ENCODE data around the gene HRAS. TPM values are rescaled to one million over a fixed set of nuclear protein-coding genes. Genes with fewer than 3 reads are reported as not detected.

Gene HRAS
- total and polyA plus RNA-seq, 2 of the 8 experiments (the other 6 are each of a cell fraction or from before 2014, with no cell fraction given), result 44.3 to 54.7 TPM

- peak in 1 of 2 experiments; percentile 37; a peak in 1 of 4 replicates for TF ChIP-seq SIN3A (conservative IDR thresholded peaks at IDR 0.05 in 1 of 2, IDR thresholded peaks at IDR 0.05 in 1 of 2; ENCODE audit: low read depth in 1 of 2, low read length in 2 of 2)
- TF ChIP-seq YY1 (IDR thresholded peaks at IDR 0.05; ENCODE audit: low read depth, low read length), result 0 out of 2 replicates have a peak, but pooled peaks have one; percentile 62
- TF ChIP-seq MAX (IDR thresholded peaks at IDR 0.05), result peak; percentile 93
- TF ChIP-seq GTF2F1 (IDR thresholded peaks at IDR 0.05; ENCODE audit: borderline replicate concordance, low read depth, low read length), result peak; percentile 84; the same call in 1 of the 2 replicates
- no peak for TF ChIP-seq SP4 (IDR thresholded peaks at IDR 0.05; ENCODE audit: low read length)
- TF ChIP-seq POLR2A (IDR thresholded peaks at IDR 0.05; ENCODE audit: control extremely low read depth in 1 of 2, low read depth in 2 of 2, low read length in 2 of 2), result no peak
- TF ChIP-seq RFX5 (IDR thresholded peaks at IDR 0.05; ENCODE audit: borderline replicate concordance, low read depth, low read length), result no peak
- peak; percentile 57; the same call in 1 of the 2 replicates for TF ChIP-seq CREB1 (IDR thresholded peaks at IDR 0.05)
- TF ChIP-seq BCL11A (IDR thresholded peaks at IDR 0.05; ENCODE audit: low read depth in 2 of 2, low read length in 2 of 2), result no peak
- TF ChIP-seq JUND (IDR thresholded peaks at IDR 0.05; ENCODE audit: low read length), result no peak
- TF ChIP-seq BRCA1 (IDR thresholded peaks at IDR 0.05; ENCODE audit: low read depth, low read length), result no peak
- TF ChIP-seq USF2 (IDR thresholded peaks at IDR 0.05; ENCODE audit: low read length), result peak; percentile 94
- peak; percentile 97 for TF ChIP-seq BACH1 (IDR thresholded peaks at IDR 0.05; ENCODE audit: low read length)
- no peak for TF ChIP-seq TBP (IDR thresholded peaks at IDR 0.05; ENCODE audit: low read depth, low read length)
- no peak for TF ChIP-seq CBX5 (IDR thresholded peaks at IDR 0.05; ENCODE audit: low read depth, low read length)
- TF ChIP-seq TAF7 (optimal IDR thresholded peaks at IDR 0.05; ENCODE audit: borderline replicate concordance, low read depth, low read length), result peak; percentile 98
These were observed 16.7 kb downstream of the HRAS start (continued) for GRCh38 chr11:518463-519202.

Measured in H1 (cell line).